Activated CD4-positive, alpha-beta T cell treated with anti-CD3 and anti-CD28 coated beads, Interleukin-2, Interleukin-6, amounts not matched to agents 100 ng/mL and 50 ng/mL, durations not matched to agents 16 hours and 8 hours (primary cell): ENCODE results near the gene SLIT1.
A peak's percentile ranks its signal among the peaks of the same experiment; 100 is the strongest.
"Not testable (repeated sequence)": the region's sequence is repeated elsewhere in the genome, so short reads cannot be mapped to it uniquely, and the experiment has no call there.

Source experiments
- DNase-seq: peaks from one replicate; pipeline ENCODE4 v3.0.0-alpha.2; 2020

Gene SLIT1

DNA sequence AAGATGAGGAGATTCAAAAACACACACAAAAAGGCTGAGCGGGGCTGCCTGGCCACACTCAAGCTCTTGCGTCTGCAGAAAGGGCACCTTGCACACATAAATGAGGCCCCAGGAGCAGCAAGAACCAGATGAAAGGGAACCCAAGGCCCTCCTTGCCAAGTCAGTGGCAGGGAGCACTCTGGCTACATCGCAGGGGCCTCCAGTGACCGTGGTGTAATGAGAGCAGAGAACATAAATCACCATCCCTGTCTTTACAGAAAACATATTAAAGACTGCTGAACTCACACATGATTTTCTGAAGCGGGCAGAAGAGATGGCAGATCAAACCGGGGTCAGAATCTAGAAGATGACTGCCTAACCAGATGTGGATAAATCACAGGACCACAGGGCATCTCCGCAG, 80.5 kb downstream of the SLIT1 start:
- no peak for DNase-seq

DNA sequence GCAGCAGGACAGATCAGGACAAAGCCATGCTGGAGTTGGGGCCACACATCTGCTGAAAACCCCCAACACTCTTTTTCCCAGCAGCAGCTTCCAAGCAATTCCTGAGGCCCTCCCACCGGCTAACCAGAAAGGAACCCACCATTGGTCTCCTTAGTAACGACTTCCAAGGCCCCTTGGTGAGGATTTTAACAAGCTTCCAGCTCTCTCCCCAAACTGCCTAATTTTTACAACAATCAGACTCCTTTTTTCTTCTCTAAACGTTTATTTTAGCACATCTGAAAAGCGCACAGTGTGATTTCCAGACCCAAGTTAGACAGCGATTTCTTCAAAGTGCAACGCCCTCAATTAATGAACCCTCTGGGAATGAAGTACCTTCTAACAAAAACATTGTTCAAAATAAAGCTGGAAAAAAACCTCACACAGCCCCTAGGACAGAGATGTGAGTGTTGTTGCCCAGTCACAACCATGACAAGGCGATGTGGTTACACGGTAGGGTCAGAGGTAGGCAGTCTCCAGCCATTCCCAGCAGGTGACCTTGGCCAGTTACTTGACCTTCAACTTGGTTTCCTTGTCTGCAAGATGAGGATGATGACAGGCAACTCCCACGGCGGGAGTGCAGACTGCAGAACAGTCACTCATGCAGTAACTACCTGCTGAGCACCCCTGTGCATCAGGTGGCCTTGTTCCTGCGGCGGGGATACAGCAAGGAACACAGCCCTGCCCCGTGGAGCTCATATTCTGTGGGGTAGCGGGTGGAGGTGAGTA, 82.3 kb downstream of the SLIT1 start:
- no peak for DNase-seq

DNA sequence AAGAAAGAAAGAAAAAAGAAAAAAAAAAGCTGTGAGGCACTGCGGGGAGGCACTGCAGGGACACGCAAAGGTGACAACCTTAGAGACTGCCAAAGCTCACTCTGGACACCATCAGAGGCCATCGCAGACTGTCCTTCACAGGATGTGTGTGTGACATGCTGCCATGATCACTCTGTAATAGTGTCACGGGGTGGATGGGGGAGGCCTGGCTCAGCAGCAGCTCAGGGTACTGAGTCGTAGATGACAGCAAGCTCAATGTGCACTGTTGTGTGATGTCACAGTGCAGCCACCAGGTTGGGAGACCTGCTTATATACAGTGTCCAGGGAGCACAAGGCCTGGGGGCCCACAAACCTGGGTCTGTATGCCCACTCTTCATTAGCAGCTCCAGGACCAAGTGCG, 83.3 kb downstream of the SLIT1 start:
- DNase-seq, result no peak

DNA sequence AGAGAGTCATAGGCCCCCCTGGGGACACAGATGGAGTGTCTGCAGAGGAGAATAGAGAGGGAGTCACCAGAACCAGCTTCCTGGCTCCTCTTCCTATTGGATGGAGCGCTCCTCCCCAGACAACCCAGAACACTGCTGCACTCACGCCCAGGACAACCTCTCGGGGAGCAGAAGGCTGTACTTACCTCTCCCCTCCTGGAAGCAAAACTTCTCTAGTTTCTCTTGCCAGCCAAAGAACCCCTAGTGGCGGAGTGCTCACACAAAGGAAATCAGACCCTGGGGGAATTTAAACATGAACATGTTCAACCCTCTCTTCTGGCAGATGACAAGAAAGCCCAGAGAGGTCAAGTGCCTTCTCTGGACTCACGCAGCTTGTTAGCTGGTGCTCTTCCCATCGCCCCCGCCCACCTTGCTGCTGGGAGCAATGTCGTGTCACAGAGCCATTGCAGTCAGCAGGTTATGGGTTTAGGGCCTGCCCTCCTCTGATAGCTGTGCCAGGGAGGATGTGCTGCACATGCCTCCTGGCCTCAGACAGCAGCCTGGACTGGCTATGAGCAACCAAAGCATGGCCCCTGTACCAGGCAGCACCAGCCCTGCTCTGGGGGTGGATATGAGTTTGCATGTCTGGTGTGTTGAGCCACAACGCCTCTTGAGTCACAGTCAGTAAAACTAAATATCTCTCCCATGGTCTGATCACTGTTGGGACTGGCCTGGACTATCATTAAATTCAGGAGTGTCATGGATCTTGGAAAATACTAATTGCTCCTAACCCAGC, 84.4 kb downstream of the SLIT1 start:
- no peak for DNase-seq

DNA sequence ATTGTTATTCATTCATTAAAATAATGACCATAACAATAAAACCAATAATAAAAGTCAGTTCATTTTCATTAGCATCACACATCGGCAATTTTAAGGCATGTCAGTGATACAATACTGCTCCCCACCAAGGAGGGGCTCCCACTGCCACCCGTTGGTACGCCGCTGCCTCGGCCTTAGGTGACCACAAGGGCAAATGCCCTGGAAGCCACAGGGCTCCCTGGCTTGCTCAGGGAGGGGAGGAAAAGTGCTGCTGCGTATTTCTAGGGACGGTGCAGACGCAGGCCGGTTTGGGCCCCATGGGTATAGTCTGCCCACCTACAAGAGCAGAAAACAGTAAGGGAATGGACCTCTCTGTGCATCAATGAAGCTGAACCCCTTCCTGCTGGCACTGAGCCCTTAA, 85.1 kb downstream of the SLIT1 start:
- DNase-seq, result no peak

DNA sequence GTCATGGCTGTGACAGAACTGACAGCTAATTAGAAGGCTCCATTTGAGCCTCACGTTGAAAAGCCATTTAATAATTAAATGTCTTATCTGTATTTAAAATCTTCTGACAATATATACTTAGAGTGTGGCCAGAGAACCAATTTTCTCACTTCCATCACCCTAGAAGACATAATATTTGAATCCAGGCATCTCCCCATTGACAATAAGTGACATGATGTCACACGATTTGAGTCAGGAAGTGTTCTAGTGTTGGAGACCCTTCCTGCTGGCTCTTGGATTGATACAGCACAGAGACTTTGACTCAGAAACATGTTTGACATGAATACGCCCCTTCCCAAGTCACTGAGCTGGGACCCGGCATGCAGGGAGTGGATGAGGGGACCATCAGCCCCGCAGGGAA, 85.9 kb downstream of the SLIT1 start:
- DNase-seq, result no peak

DNA sequence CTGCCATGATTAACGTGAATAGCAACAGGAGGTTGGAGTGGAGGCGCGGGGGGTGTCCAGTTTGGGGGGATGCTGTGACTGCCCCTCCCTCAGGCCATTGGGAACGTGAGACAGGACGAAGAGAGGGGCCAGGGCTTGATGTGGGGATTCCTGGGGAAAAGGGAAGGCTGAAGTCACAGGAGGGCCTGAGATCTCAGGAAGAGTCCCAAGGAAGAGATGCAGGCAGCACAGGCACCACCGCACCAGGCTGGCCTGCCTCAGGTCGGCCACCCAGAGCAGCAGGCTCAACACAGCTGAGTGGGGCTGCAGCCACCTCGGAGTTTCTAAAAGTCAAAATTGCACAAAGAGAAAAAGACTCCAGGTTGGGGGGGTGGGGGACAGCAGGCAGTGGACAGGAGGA, 86.7 kb downstream of the SLIT1 start:
- DNase-seq, result no peak

DNA sequence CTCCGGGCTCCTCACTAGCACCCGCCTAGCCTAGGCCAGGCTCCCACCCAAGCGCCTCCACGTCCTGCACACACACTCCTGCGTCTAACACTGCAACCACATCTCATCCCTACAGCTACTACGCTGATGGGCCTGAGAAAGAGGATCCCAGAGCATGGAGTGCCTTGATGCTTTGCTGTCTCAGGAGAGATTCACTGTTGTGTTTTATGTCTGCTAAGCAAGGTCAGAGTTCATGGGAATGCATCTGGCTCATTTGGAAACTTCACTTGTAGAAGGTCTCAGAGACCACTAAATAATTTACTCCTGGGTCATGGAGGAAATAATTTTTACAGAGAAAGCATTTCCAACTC, 88.7 kb downstream of the SLIT1 start:
- no peak for DNase-seq

DNA sequence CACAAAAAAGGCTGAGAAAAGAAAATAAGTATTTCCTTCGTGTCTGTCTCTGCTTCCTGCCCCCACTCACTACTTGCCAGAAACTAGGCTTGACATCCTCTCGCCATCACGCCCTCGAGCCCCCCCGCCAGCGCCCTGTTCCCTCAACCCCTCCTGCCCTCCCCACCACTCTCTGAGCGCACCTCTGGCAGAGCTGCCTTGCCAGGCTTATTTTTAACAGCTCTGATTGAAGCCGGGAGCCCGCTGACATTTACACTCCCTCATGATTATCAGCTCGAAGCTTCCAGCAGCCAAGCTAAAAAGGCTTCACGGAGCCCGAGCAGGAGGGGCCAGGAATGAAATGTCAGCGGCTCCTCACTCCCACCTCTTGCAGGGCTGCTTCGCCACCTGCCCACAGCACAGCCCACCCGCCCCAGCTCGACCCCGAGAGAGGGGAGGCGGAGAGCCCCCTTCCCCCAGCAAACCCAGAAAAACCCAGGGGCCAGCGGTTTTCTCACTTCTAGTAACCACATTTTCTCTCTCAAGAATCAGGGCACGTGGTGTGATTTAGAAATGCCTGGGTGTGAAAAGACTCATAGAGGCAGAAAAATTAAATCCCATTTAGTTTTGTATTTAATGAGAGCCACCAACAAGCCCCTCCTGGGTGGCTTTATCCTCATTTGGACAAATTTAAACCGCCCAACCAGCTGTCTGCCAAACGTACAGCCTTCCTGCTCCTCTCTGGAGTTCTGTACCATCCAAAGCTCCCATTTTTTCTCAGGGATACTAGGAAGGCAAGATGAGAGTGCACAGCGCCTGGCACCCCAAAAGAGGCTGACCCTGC, 89.3 kb downstream of the SLIT1 start:
- peak; percentile 32 for DNase-seq

DNA sequence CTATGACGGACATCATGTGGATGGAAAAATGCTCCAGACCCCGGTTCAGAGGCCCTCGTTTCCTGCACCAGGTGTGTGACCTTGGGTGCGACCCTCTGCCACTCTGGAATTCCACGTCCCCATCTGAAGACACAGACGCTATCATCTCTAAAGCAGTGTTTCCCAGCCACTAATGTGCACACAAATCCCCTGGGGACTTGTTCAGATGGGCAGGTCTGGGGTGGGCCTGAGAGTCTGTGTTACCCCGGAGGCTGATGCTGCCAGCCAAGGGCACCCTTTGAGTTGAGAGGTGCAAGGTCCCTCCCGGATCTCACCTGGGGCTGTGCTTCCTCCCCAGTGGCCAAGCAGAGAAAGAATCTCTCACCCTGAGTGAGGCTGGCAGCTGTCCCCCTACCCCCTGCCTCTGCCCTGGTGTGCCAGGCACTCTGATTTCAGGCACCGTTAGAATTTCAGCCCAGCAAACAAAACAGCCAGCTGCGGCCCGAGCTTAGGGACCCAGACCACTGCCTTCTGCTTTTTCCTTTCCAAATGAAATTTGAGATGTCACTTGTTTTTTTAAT, 90.0 kb downstream of the SLIT1 start:
- no peak for DNase-seq

DNA sequence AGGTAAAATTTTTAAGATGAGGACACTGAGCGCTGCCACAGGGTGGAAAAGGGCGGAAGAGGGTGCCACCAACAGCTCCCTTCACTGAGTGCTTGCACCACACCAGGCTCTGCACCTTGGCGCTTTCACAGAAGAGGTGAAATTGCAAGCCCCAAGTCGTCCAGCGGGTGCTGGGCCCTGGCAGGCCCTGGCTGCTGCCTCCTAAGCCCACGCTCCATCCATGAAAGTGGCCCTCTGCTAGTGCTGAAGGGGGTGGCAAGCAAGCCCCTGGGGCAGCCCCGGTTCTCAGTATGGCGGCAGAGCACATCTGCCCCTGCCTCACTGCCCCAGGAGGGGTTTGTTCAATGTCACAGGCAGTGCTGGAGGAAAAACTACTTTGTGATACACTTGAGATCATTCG, 95.1 kb downstream of the SLIT1 start:
- no peak for DNase-seq

DNA sequence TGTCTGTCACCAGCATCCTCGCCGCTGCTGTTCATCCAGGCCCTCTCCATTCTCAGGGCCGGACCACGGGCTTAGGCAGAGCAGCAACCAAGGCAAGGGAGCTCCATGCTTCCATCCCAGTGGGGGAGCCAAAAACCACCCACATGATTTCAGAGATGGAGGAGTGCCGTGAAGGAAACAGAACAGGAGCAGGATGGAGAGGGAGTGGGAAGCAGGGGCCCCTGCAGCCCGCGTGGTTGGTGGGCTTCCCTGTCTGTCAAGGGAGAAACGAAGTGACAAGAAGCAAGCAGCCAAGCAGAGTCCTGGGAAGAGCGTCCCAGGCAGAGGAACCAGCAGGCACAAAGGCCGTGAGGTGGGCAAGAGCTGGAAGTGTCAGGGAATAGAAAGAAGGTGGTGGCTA, 95.7 kb downstream of the SLIT1 start:
- DNase-seq, result no peak

DNA sequence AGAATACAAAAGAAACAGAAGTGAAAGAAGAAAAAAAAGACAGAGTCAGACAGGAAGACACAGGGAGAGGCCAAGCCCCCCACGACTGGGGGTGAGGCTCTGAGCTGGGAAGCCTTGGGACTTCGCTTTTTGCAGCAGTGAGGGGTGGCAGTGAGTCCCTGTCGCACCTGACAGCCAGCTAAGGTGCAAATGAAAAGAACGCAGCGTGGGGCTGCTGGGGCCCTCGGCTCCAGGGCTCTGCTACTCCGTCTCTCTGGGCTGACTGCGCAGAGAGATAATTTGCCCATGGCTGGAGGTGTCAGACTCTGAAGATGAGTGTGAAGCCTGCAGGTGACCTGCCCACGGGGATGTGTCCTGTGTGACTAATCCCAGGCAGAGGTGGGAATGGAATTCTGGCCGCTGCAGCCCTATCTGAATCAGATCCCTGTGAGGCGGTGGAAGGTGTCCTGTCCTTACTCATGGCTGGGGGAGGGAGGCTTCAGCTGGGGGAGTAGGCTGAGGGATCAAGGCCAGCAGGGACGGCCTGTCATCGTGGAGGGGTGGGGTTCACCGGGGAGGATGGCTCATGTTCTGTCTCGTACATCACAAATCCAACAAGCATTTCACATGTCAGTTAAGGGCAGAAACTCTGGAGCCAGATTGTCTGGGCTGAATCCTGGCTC, 96.4 kb downstream of the SLIT1 start:
- no peak for DNase-seq

DNA sequence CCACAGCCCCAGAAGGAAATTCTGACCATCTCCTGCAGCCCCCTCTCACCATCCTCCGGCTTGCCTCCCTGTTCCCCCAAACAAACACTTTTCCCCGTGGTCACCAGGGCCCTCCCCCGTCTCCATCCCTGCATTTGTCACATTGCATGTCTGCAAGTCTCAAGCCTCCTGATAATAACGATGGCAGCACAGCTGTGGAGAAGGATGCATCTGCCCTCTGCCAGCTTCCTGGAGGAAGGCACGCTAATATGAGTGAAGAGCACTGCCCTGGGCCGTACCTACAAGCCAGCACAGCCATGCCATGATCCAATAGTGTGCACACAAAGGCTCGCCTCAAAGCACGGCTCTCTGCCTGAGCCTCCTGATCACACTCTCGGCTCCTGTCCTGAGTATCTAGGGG, 98.5 kb downstream of the SLIT1 start:
- DNase-seq, result no peak

DNA sequence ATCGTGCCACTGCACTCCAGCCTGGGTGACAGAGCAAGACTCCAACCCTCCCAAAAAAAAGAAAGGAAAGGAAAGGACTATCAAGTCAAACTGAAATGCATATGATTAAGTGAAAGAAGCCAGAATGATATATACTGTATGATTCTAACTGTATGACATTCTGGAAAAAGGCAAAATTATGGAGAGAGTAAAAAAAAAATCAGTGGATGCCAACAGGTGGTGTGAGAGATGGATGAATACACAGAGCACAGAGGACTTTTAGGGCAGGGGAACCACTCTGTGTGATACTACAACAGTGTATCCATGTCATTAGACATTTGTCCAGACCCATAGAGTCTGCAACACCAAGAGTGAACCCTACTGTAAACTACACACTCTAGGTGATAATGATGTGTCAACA, 99.2 kb downstream of the SLIT1 start:
- no peak for DNase-seq

DNA sequence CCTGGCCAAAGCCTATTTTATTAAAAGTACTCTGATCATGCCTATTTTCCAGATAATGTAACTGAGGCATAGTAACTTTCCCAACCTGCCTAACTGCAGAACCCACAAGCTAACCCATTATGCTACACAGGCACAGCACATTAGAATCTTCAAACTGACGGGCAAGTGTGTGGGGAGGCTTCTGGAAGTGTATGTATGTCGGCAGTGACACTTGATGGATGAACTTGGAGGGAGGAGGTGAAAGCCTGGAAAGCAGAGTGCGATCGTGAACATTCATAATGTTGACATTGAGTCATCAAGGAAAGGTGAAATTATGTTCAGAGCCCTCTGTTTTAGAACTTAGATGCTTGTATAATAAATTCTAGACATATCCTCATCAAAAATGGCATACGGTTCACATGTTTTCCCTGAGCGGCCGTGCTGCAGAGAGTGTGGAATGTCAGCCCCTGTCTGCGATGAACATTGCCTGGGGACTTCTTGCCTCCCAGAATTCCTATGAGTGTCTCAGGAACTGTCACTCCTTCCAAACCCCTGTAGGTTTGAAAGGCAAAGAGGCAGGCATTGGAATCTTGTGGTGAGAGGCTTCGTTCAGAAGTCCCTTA, 102.4 kb downstream of the SLIT1 start:
- DNase-seq, result no peak

DNA sequence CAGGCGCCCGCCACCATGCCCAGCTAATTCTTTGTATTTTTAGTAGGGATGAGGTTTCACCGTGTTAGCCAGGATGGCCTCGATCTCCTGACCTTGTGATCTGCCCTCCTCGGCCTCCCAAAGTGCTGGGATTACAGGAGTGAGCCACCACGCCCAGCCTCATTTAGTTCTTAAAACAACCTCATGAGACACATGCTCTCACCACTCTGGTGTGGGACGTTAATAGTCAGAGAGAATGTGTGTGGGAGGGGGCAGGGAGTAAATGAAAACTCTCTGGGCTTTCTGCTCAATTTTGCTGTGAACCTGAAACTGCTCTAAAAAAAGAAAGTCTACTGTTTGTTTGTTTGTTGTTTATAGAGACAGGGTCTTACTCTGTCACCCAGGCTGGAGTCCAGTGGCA, 103.2 kb downstream of the SLIT1 start:
- DNase-seq, result not testable (repeated sequence)

DNA sequence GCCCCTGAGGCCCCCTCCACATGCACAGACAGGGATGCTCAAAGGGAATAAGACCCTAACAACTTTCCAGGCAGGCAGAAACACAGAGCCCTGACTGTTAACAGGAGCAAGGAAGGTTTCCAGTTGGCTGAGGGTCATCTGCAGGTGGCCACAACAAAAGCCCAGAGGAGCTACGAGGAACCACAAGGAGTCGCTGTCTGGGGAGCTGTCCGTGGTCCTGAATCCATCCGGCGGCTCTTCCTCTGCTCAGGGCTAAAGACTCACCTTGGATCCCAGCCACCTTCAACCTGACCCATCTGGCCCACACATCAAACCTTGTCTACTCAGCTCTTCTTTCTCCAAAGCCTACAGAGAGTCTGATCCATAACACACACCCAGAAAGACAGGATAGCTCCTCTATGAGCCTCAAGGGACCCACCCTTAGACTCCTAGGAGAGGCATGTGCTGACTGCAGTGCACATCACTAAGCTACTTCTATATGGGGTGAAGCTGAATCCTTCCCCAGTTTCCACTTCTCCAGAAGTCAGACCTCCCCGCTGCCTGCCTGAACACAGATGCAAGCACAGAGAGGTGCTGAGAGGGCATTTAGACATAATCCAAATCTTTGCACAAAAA, 104.0 kb downstream of the SLIT1 start:
- peak; percentile 64 for DNase-seq

DNA sequence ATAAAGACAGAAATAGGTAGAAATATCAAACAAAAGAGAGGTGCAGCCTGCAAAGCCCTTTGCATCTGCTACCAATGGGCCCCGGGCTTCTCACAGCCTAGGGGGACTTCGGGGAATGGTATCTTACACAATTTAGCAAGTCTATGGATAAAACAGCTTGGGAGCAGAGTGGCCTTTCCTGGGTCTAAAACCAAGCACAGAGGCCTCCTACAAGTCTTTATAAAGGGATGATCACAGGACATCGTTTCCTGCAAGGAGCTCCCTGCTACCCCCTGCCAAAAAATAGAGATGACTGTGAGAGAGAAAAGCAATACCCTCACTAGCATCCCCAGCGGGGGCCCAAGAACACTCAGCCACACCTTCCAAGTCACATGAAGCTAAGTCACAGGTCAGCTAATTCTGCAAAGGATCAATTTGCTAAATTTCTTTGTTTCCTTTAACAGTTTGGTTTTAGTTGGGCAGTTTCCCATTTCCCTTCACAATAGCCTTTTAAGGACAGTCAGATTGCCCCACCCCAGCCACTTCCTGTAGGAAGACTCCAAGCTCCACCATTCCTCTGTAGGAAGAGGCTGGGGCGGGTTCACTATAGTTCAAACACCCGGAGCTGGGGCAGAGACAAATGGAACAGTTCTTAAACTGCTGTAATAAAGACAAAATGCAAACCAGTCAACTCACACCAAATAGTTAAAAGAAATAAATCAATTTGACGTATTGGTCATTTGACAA, 105.5 kb downstream of the SLIT1 start:
- no peak for DNase-seq

DNA sequence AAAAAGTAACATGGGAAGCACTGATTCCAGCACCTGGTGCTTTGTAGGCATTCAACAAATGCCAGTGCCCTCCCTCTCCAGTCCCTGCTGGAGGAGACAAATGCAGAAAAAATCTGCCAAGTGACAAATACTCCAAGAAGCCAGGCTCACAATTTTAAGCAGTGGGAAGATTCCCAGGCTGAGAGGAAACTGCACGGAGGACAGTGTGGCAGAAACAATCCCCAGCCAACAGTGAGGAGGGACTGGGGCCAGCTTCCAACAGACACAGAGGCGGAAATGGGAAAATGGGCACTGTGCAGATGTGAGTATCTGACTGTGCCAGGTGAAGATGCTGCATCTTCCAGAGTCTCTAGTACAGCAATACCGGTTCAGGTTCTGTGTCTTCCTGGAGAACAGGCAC, 106.3 kb downstream of the SLIT1 start:
- DNase-seq, result no peak

DNA sequence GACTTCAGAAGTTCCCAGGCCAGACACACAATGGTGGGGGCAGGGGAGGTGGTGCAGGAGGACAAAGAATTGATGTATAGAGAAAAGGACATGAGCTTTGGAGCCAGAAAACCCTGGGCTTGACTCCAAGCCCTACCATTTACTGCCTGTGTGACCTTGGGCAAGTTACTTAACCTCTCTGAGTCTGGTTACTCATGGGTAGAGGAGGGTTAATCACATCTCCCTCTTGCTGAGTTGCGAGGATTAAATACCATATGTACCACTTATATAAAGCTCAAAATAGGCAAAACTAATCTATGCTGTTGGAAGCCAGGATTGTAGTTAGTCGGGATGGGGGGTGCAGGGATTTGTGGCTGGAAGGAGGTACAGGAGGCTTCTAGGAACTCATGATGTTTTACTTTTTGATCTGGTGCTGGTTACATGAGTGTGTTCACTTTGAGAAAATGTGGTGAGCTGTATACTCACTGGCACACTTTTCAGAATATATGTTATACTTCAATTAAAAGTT, 106.8 kb downstream of the SLIT1 start:
- DNase-seq, result no peak
